Measurements from ENCODE around the gene SLC24A4.

The SLC24A4 gene

GRCh38 chr14:92539419-92539818, 216.5 kb downstream of the SLC24A4 start:
- no peak for TF ChIP-seq CTCF (IDR thresholded peaks at IDR 0.05; ENCODE audit: insufficient read depth, low read length, poor library complexity, severe bottlenecking)
- no peaks in the 10 kb centered on the region for H3K36me3 ChIP-seq (ENCODE audit: control insufficient read depth, insufficient read depth, low read length)
- no peak overlapping the region for H3K4me3 ChIP-seq (replicated peaks; ENCODE audit: low read depth, low read length)
- DNase-seq (ENCODE audit: extremely low read depth, insufficient read length): no peak
- H3K27me3 ChIP-seq (replicated peaks; ENCODE audit: control insufficient read depth, insufficient read depth, low read length): no peaks in the 10 kb centered on the region

GRCh38 chr14:92539875-92540274, 216.9 kb downstream of the SLC24A4 start:
- Histone ChIP-seq H3K27me3 (replicated peaks; ENCODE audit: control insufficient read depth, insufficient read depth, low read length) (no peaks in the 10 kb centered on the region), H3K4me3 (replicated peaks; ENCODE audit: low read depth, low read length) (no peak overlapping the region), H3K36me3 (ENCODE audit: control insufficient read depth, insufficient read depth, low read length) (no peaks in the 10 kb centered on the region)
- TF ChIP-seq CTCF (IDR thresholded peaks at IDR 0.05; ENCODE audit: insufficient read depth, low read length, poor library complexity, severe bottlenecking): no peak
- no peak for DNase-seq (ENCODE audit: extremely low read depth, insufficient read length)

- DNase-seq (ENCODE audit: extremely low read depth, insufficient read length): no peak
- no peak for TF ChIP-seq CTCF (IDR thresholded peaks at IDR 0.05; ENCODE audit: insufficient read depth, low read length, poor library complexity, severe bottlenecking)
Observed at GRCh38 chr14:92540472-92541048, 217.6 kb downstream of the SLC24A4 start.

GRCh38 chr14:92542766-92543554, 220.0 kb downstream of the SLC24A4 start:
- H3K4me3 ChIP-seq (replicated peaks; ENCODE audit: low read depth, low read length): no peak overlapping the region
- no peak for TF ChIP-seq CTCF (IDR thresholded peaks at IDR 0.05; ENCODE audit: insufficient read depth, low read length, poor library complexity, severe bottlenecking)
- H3K36me3 ChIP-seq (ENCODE audit: control insufficient read depth, insufficient read depth, low read length): no peaks in the 10 kb centered on the region
- H3K27me3 ChIP-seq (replicated peaks; ENCODE audit: control insufficient read depth, insufficient read depth, low read length): no peaks in the 10 kb centered on the region
- DNase-seq (ENCODE audit: extremely low read depth, insufficient read length): no peak

More at GRCh38 chr14:92540472-92541048, 217.6 kb downstream of the SLC24A4 start:
- Histone ChIP-seq H3K4me3 (replicated peaks; ENCODE audit: low read depth, low read length) (no peak overlapping the region), H3K36me3 (ENCODE audit: control insufficient read depth, insufficient read depth, low read length) (no peaks in the 10 kb centered on the region), H3K27me3 (replicated peaks; ENCODE audit: control insufficient read depth, insufficient read depth, low read length) (no peaks in the 10 kb centered on the region)

GRCh38 chr14:92544051-92544720, 221.2 kb downstream of the SLC24A4 start:
- Histone ChIP-seq H3K36me3 (ENCODE audit: control insufficient read depth, insufficient read depth, low read length) (no peaks in the 10 kb centered on the region), H3K27me3 (replicated peaks; ENCODE audit: control insufficient read depth, insufficient read depth, low read length) (no peaks in the 10 kb centered on the region), H3K4me3 (replicated peaks; ENCODE audit: low read depth, low read length) (no peak overlapping the region)
- TF ChIP-seq CTCF (IDR thresholded peaks at IDR 0.05; ENCODE audit: insufficient read depth, low read length, poor library complexity, severe bottlenecking): no peak
- no peak for DNase-seq (ENCODE audit: extremely low read depth, insufficient read length)
